CD4-positive, alpha-beta T cell (primary cell): ENCODE measurements around the gene OCA2. TPM values are rescaled to one million over a fixed set of nuclear protein-coding genes. Genes with fewer than 3 reads are reported as not detected.

ENCODE experiments used
- ATAC-seq: fragments of 200-7000 bp; cut with Tn5 transposase; one replicate; pipeline ENCODE4 v1.10.0; 2022; ENCODE audit warnings: mild to moderate bottlenecking; ENCODE audit not compliant: poor library complexity
- CTCF ChIA-PET: fragments of 350-600 bp; sonication (Branson Sonifier 250); formaldehyde crosslinking; loops from one replicate; lab custom pipeline; 2021; ENCODE audit warnings: antibody characterized with exemption, inconsistent platforms; lab: Charles Lee
- POLR2A ChIA-PET: fragments of 350-600 bp; sonication (Branson Sonifier 250); formaldehyde crosslinking; loops from one replicate; lab custom pipeline; 2021; ENCODE audit warnings: antibody characterized with exemption, inconsistent platforms; lab: Charles Lee
- DNase-seq, 14 experiments: peaks; one replicate each; pipeline ENCODE4 v3.0.0-alpha.2; 2013 to 2020; ENCODE audit warnings: mixed read lengths in 2 of 14
- H3K27ac ChIP-seq, 2 donors: one replicate each; pipeline versions ENCODE4 v1.5.1 to v1.7.0; 2013; ENCODE audit warnings: low read length in 2 of 2, low read depth in 1 of 2, mild to moderate bottlenecking in 1 of 2
- H3K27me3 ChIP-seq, 2 experiments: 1 replicate in 1 of 2; 2 replicates in 1 of 2; pipeline versions ENCODE4 v1.6.1 to v1.7.0; 2013; ENCODE audit warnings: low read length in 2 of 2, control low read depth in 1 of 2, mild to moderate bottlenecking in 1 of 2, moderate library complexity in 1 of 2; ENCODE audit not compliant: insufficient read depth in 2 of 2, control insufficient read depth in 1 of 2
- H3K36me3 ChIP-seq: one replicate; pipeline ENCODE4 v1.6.1; 2013; ENCODE audit warnings: low read length, control low read depth; ENCODE audit not compliant: insufficient read depth
- H3K4me1 ChIP-seq: one replicate; pipeline ENCODE4 v1.6.1; 2013; ENCODE audit warnings: low read length, control low read depth; ENCODE audit not compliant: insufficient read depth
- H3K4me3 ChIP-seq: one replicate; pipeline ENCODE4 v1.5.1; 2013; ENCODE audit warnings: mild to moderate bottlenecking, low read length, moderate library complexity
- H3K9me3 ChIP-seq, 2 experiments: 1 replicate in 1 of 2; 2 replicates in 1 of 2; pipeline versions ENCODE4 v1.6.1 to v1.7.0; 2013; ENCODE audit warnings: low read length in 2 of 2, mild to moderate bottlenecking in 2 of 2, control low read depth in 1 of 2, moderate library complexity in 1 of 2; ENCODE audit not compliant: control insufficient read depth in 1 of 2, insufficient read depth in 1 of 2
- H3K27ac Mint-ChIP-seq: one replicate; pipeline ENCODE4 v1.8.0; 2020; ENCODE audit warnings: mixed read lengths
- H3K27me3 Mint-ChIP-seq: one replicate; pipeline ENCODE4 v1.8.0; 2021; ENCODE audit warnings: mixed read lengths
- H3K36me3 Mint-ChIP-seq: one replicate; pipeline ENCODE4 v1.8.0; 2021; ENCODE audit warnings: low read depth, mixed read lengths
- H3K4me1 Mint-ChIP-seq: one replicate; pipeline ENCODE4 v1.8.0; 2021; ENCODE audit warnings: low read depth, mixed read lengths
- H3K4me3 Mint-ChIP-seq: one replicate; pipeline ENCODE4 v1.8.0; 2020; ENCODE audit warnings: mild to moderate bottlenecking, mixed read lengths
- H3K9me3 Mint-ChIP-seq: one replicate; pipeline ENCODE4 v1.8.0; 2020; ENCODE audit warnings: mixed read lengths
- intact Hi-C, 2 experiments: fragments of 100-400 bp; cut with DNase I in 1 of 2; cut with micrococcal nuclease in 1 of 2; formaldehyde crosslinking; loops; one replicate each; pipeline versions ENCODE4 v1.15.1 to v1.9.0; 2023 to 2025; cut with DNase I, micrococcal nuclease
- total RNA-seq, 174 experiments: library from RNA in 2 of 174; stranded (reverse) in 2 of 174; gene quantifications; one replicate each; pipeline ENCODE4 v1.2.3 and lab custom pipeline; 2021 to 2026
- TF ChIP-seq, protein P1 (sequence below): fragments of 200-600 bp; IDR thresholded peaks from one replicate; pipeline ENCODE4 v1.8.0; 2022; ENCODE audit warnings: antibody characterized with exemption, mild to moderate bottlenecking

Gene OCA2
- total RNA-seq, 2 experiments from 2014 or later, result not detected

DNA sequence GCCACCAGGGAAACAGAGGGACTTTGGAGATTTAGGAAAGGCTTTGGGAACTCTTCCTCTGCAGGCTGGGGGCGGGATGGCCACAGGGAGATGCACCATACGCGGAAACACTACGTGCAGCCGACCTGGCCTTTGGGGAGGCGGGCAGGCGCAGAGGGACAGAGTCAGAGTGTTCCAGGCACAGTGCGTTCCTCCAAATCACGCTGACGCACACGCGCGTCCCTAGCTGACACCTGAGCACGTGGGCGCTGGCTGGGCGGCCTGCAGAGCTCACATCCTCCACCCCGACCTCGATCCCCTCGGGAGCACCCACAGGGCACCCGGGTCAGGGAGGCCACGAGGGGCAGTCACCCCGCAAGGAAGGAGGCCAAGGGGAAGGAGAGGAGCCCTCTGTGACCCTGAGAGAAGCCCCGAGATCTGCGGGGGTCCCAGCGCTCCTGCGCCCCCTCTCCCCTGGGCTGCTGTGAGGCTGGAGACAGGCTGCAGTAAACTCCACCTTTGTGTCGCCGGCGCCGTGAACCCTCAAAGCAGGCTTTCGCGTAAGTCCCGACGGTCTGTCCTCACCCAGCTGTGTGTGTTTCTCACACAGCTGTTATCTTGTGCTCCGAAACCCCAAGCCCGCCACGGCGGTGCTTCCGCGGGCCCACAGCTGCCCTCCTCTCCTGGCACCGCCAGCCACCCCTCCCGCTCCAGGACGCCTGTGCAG lies 196.3 kb downstream of the OCA2 start:
- POLR2A ChIA-PET, result no interaction called here
- Histone ChIP-seq H3K4me1 (no peaks in the 10 kb centered on the region), H3K9me3 (peaks cover 0 to 24% of the 10 kb centered on the region in 2 experiments), H3K4me3 (no peak overlapping the region), H3K27me3 (no peaks in the 10 kb centered on the region), H3K36me3 (no peaks in the 10 kb centered on the region), H3K27ac (no peak overlapping the region)
- no peaks in the 10 kb centered on the region for H3K36me3 Mint-ChIP-seq
- intact Hi-C loops, result no loop called here
- DNase-seq (no peak), ATAC-seq (no peak)
- H3K27me3 Mint-ChIP-seq, result peaks cover 11% of the 10 kb centered on the region
- no peak overlapping the region for H3K27ac Mint-ChIP-seq
- no peak overlapping the region for H3K4me3 Mint-ChIP-seq
- TF ChIP-seq, protein P1, sequence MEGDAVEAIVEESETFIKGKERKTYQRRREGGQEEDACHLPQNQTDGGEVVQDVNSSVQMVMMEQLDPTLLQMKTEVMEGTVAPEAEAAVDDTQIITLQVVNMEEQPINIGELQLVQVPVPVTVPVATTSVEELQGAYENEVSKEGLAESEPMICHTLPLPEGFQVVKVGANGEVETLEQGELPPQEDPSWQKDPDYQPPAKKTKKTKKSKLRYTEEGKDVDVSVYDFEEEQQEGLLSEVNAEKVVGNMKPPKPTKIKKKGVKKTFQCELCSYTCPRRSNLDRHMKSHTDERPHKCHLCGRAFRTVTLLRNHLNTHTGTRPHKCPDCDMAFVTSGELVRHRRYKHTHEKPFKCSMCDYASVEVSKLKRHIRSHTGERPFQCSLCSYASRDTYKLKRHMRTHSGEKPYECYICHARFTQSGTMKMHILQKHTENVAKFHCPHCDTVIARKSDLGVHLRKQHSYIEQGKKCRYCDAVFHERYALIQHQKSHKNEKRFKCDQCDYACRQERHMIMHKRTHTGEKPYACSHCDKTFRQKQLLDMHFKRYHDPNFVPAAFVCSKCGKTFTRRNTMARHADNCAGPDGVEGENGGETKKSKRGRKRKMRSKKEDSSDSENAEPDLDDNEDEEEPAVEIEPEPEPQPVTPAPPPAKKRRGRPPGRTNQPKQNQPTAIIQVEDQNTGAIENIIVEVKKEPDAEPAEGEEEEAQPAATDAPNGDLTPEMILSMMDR, result no peak
- peaks cover 4% of the 10 kb centered on the region for H3K9me3 Mint-ChIP-seq
- CTCF ChIA-PET, result no interaction called here
- no peaks in the 10 kb centered on the region for H3K4me1 Mint-ChIP-seq

GRCh38 chr15:27899583-27900285 lies 199.4 kb downstream of the OCA2 start:
- no peaks in the 10 kb centered on the region for H3K4me1 Mint-ChIP-seq
- ATAC-seq, result no peak
- peaks cover 2% of the 10 kb centered on the region for H3K9me3 Mint-ChIP-seq

GRCh38 chr15:27897481-27897880 lies 201.6 kb downstream of the OCA2 start:
- no peak for DNase-seq

More at GRCh38 chr15:27899583-27900285, 199.4 kb downstream of the OCA2 start:
- intact Hi-C loops, result no loop called here
- Histone ChIP-seq H3K27ac (no peak overlapping the region), H3K9me3 (peaks cover 5 to 32% of the 10 kb centered on the region in 2 experiments), H3K4me1 (no peaks in the 10 kb centered on the region), H3K36me3 (no peaks in the 10 kb centered on the region), H3K4me3 (no peak overlapping the region), H3K27me3 (no peaks in the 10 kb centered on the region)
- Mint-ChIP-seq H3K36me3 (no peaks in the 10 kb centered on the region), H3K27ac (no peak overlapping the region), H3K4me3 (no peak overlapping the region), H3K27me3 (peaks cover 11% of the 10 kb centered on the region)
- ChIA-PET POLR2A (no interaction called here), CTCF (no interaction called here)
- TF ChIP-seq, protein P1, result no peak
- no peak for DNase-seq

More at GRCh38 chr15:27897481-27897880, 201.6 kb downstream of the OCA2 start:
- Mint-ChIP-seq H3K4me3 (no peak overlapping the region), H3K27me3 (peaks cover 5% of the 10 kb centered on the region), H3K27ac (no peak overlapping the region), H3K4me1 (no peaks in the 10 kb centered on the region), H3K9me3 (peaks cover 12% of the 10 kb centered on the region), H3K36me3 (no peaks in the 10 kb centered on the region)
- no peak overlapping the region for H3K27ac ChIP-seq
- H3K4me1 ChIP-seq, result no peaks in the 10 kb centered on the region
- ChIA-PET CTCF (no interaction called here), POLR2A (no interaction called here)
- intact Hi-C loops, result no loop called here
- TF ChIP-seq, protein P1, result no peak
- no peak for ATAC-seq
- H3K27me3 ChIP-seq, result no peaks in the 10 kb centered on the region
- H3K4me3 ChIP-seq, result no peak overlapping the region
- no peaks in the 10 kb centered on the region for H3K36me3 ChIP-seq
- H3K9me3 ChIP-seq, result peaks cover 15 to 26% of the 10 kb centered on the region in 2 experiments
